ENCODE results near the gene ANTXRL.
"Not testable (repeated sequence)": the region's sequence is repeated elsewhere in the genome, so short reads cannot be mapped to it uniquely, and the experiment has no call there.

The ANTXRL gene

DNA sequence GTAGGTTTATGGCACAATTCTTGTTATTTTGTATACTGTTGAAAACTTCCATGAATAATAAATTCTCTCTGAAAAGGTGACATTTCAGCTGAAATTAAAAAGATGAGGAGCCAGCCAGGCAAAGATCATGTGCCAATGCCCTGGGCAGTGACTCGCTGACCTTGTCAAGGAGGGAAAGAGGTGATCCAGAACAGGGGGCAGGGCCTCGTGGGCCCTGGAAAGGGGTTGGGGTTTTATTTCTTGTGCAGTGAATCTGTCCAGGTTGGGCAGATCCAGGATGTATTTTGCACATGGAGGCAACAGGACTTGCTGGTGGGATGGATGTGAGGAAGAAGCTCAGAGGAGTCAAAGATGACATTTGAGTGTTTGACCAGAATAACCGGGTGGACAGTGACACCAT, 31.6 kb upstream of the ANTXRL start:
- not testable (repeated sequence) for DNase-seq

DNA sequence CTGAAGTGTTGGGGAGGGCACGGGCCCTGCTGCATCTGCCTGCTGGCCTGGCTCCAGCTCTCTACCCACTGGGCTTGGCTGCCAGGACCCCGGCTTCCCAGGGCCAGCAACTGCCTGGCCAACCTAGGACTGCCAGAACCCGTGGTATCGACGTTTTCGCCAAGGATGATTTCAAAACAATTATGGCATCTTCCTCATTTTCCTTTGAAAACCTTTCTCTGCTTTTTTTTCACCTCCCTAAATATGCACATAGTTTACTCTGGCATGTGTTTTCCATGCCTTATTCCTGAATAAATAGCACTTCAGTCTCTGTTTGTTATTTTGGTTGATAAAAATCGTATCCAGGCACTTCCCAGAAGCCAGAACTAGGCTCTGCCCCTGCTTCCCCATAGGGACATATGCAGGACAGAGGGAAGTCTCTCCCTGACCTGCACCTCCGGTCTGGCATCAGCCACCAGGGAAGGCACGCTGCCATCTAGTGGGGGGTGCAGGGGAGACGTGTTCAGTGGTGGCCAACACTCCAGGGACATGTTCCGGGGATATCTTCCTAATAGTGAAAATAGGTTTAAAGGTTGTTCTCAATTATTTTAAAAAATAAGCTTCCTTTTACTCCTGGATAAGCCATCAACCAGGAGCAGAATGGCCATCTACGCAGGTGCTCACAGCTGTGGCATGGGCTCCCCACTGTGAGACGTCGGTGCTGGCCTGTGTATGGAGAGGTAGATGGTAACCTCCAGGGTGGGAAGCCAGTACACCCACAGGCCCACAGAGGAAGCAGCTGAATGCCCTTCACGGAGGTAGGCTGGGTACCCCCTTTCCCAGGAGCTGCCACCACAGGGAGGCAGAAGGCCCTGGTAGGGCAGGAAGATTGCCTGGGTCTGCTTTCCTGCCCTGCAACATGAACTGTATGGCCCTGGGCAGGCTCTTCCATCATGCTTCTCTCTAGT, 30.7 kb upstream of the ANTXRL start:
- DNase-seq: peak; percentile 27 to 36

DNA sequence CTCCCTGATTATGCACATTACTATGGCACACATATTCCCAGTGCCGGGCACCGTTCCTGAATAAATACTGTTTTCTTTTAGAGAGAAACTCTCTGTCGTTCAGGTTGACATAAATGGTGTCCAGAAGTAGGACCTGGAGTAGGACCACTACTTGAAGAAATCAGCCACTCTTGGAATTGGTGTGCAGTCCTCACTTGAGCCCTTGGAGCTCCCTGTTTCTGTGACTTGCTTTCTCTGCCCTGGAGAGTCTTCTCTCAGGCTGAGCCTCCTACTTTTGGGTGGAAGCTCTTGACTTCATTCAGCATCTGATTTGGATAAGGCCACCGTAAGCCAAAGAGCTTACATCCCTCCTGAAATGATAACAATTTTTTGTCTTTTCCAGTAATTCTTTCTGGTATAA, 29.7 kb upstream of the ANTXRL start:
- no peak for DNase-seq

DNA sequence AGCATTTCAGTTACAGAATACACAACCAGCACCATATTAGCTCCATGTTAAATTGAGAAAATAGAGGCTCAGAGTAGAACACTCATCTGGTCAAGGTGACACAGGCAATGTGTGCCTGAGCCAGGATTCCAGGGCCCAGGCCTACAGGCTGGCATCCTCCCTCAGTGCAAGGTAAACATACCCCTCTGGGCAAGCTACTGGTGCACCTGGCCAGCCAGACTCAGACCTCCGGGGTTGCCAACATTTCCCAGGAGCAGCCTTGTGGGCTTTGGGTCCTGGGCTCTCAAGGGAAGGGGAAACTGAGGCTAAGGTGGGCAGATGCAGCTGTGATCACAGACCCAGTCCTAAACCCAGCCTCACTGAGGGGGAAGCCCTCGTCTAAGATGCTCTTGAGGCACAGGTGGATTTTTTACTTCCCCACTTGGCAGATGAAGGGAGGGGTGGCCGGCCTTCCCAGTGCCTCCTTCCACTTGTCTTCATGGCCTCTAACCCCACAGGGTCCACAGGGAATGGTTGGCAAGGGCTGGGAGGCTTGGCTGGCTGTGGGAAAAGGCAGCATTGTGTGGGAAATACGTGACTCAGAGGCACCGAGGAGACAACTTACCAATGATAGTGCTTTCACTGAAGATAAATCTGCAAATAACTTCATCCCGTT, 23.8 kb upstream of the ANTXRL start:
- DNase-seq: not testable (repeated sequence)

DNA sequence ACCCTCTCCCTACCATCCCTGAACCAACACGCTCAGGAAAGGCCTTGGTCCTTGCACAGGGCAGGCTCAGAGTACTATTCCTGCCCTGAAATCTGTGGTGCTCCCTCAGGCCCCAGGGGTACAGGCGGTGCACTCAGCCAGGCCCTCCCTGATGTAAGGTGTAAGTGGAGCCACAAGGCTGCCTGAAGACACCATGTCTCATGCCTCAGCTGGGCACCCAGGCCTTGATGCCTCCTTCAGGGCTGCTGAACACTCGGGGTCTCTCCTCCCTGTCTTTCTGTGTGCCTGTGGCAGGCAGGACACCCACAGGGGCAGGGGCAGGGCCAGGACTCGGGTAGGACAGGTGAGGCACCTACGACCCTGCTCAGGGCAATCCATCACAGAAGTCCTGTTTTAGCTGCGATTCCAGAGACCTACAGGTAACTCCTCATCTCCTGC, 22.9 kb upstream of the ANTXRL start:
- no peak for DNase-seq

DNA sequence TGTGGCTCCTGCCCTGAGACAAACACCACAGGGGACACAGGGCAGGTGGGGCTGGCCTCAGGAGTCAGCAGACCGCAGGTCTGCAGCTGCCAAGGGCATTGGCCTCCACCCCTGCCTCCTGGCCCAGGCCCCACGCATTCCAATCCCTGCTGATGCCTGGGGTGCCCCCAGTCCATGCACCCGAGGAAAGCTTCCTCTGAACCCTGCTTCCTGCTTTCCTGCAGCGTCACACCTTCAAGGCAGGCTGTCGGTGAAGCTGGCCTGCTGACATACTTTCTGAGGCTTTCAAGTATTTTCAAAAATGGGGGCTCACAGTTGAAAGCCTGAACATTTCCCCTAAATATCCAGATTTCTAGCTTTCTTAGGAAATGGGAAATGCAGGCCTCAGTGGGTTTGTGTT, 22.5 kb upstream of the ANTXRL start:
- DNase-seq: no peak

DNA sequence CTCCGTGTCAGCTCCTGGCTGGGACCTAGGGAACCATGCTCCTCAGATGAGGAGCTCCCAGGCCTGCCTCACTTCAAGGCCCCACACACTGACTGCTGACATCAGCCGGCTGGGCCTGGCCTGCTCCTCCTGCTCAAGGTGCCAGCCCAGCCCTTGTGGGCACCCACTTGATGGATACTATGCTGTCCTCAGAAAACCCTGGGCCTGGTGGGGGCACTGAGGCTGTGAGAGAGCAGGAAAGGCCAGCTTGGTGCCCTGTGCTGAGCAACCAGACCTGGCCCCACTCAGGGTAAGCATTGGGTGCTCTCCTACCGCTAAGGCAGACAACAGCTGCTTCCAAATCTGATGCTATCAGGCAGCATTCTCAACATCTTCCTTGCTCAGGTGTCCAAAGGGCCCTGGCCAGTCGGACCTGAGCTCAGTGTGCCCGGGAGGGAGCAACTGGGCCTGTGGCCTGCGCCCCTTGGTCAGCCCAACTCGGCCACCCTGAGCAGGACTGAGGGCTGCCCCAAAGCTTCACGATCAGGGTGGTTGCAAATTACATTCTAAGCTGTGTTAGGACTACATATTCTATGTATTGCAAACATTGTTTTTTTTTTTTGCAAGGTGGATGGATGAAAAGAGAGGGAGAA, 21.9 kb upstream of the ANTXRL start:
- no peak for DNase-seq

DNA sequence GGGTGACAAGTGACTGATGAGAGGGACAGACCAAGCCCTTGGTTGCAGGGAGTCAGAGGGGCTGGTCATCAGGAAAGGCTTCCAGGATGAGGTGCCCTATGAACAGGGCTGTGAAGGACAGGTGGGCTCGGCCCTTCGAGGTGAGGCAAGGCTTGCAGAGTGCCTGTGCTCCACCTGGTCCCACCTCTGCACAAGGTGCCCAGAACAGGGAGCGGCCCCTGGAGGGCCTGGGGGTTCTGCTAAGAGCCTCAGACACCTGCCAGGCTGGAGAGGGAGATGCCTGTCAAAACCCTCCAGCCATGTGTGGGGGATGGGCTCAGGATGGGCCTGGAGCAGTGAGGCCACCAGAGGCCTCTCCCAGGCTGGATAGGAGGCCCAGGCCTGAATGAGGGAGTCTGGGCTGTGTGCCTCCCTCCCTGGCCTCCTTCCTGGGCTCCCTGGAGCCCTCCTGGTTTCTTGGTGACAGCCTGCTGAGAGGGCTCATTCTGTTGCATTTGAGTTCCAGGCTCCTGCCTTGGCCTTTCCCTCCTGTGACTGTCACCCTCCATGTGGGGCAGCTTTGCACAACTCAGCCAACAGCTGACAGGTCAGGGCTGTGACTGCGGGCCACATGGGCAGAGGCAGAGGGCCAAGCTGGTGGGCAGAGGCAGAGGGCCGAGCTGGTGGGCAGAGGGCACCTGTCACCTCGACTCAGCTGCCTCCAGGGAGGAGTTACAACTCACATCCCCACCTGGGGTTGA, 21.1 kb upstream of the ANTXRL start:
- DNase-seq: not testable (repeated sequence)

DNA sequence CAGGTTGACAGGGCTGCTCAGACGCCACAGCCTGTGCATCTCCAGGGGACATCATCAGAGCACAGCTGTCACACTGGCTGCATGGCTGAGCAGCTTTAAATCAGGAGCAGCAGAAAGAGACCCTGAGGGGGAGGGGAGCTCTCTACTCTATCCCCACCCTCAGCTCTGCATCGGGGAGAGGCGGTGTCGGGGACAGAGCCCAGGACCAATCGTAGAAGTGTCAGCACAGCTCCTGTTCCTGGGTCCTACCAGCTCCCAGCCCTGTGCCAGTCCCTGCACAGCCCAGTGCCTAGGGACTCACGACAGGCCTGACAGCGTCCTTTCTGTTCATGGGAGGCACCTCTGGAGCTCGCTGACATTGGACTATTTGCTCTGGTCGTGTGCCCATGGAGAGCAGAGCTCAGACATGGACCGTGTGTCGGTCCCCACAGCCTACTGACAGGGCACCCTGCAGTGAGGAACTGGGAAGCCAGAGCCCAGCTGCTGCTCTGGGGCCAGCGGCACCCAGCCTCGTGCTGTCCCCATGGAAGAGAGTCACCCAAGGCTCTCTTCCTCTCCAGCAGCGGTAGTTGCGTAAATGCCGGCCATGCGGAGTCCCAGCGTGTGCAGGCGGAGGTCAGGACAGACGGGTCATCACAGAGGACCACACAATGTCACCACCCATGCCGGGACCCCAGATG, 20.4 kb upstream of the ANTXRL start:
- DNase-seq: no peak

DNA sequence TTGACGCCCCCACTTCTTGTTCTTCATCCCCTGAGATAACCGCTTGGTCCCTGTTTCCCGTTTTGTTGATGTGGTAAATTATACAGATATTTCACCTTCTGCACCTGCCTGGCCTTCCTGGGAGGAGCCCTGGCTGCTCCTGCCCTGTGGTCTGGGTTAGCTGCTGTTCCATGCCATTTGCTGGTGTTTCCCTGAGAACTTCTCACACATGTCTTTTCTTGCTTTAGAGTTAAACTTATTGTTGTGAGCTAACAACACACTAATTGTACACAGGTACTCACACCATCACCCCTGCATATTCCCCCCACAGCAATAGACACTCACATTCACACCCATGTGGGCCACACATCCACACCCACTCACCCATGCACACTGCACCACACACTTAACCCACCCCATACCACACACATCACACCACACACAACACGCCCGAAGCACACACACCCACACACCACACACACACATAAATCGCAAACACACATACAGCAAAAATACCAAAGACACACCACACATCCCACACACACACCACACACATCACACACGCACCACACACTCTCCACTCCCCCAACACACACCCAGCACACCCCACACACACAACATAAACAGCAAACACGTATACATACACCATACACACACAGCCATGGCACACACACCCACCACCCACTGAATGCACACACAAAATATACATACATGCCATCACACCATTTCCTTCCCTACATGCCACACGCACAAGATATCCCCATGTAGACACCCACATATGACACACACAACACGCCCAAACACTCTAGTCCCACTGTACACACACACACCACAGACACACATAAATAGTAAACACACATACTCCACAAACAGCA, 19.4 kb upstream of the ANTXRL start:
- DNase-seq: no peak

DNA sequence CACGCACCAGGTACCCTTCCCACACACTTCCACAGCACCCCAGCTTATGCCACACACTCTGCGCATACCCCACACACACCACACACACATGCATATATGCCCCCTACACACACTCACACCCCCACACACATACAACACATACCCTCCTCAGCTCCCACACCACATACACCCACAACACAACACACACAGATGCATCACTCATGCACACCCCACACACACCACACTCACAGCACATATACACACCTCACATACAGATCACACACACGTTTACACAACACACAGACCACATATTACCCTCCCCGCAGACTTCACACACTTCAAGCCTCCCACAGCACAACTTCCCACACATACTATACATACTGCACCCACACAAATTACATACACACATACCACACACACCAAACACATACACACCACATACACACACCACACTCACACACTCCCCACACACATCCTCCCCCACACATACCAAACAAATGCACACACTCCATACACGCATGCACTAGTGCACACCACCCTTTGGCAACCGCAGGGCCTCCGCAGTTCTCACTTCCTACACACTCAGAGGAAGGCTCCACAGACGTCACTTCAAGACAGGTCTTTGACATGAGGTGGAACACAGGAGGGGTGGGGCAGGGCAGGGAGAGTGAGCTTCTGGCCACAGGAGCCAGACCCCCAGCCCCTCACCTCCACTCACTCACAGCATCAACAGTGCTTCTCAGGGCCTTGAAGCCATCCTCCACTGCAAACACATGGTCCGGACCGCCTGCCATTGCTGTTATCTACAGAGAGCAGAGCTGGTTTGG, 18.5 kb upstream of the ANTXRL start:
- DNase-seq: no peak

DNA sequence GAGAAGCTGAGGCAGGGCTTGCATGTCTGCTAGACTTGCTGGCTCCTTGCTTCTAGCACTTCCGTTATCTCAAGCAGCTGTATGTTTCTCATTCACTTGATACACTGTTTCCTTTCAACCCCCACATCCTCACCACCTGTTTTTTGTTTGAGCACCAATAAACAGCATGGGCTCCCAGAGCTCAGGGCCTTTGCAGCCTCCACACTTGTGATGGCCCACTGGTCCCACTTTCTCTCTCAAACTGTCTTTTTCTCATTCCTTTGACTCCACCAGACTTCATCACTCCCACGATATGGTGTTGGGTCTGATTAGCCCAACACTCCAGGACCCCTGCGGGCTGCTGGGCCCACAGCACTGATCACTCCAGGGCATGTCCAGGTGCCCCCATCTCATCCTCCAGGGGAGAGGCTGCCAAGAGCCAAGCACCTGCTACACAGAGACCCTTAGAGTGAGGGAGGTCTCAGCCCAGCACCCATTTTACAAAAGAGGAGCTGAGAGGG, 17.2 kb upstream of the ANTXRL start:
- DNase-seq: not testable (repeated sequence)

DNA sequence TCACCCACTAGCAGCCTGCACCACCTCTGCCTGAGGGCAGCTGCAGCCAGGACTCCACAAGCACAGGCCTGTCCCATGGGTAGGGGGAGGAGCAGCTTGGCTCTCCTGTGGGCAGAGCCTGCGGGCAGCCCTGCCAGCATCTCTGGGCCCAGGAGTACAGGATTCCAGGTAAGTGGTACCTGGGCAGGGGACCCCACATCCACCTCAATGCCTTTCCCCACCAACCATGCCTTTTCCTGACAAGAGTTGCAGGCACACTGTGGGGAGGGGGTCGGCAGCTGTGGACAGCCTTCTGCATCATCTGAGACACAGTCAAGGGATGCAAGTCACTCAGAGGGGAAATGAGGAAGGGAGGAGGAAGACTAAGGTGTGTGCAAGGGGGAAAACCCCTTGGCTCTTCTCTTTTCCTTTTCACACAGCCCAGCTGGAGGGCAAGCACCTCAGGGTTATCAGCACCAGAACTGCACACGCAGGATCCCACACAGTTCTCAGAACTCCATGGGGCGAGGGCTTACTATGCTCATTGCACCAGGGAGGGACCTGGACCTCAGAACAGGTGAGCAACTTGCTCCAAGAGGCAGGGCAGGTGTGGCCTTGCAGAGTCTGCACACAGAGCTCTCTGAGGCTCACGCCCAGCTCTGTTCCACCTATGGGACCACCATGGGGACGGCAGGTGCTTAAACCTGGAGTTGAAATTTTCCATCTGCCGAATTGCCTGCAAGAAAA, 16.5 kb upstream of the ANTXRL start:
- DNase-seq: no peak

DNA sequence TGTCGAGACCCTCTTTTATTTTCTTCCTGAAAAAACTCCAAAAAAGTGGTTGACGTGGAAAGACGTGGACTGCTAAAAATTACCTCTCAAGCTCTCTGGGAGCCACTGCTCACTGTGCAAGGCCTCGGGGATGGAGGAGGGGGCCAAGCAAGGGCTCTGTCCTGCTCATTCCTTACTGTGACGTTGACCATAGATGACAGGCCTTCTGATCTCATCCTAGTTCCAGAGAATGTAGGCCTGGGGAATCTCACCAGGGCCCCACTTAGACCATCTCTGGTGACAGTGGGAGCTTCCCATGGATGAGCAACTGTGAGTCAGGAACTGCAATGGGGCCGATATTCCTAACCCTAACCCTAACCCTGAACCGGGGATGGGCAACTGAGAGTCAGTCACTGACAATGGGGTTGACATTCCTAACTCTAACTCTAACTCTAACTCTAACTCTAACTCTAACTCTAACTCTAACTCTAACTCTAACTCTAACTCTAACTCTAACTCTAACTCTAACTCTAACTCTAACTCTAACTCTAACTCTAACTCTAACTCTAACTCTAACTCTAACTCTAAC, 15.8 kb upstream of the ANTXRL start:
- not testable (repeated sequence) for DNase-seq

DNA sequence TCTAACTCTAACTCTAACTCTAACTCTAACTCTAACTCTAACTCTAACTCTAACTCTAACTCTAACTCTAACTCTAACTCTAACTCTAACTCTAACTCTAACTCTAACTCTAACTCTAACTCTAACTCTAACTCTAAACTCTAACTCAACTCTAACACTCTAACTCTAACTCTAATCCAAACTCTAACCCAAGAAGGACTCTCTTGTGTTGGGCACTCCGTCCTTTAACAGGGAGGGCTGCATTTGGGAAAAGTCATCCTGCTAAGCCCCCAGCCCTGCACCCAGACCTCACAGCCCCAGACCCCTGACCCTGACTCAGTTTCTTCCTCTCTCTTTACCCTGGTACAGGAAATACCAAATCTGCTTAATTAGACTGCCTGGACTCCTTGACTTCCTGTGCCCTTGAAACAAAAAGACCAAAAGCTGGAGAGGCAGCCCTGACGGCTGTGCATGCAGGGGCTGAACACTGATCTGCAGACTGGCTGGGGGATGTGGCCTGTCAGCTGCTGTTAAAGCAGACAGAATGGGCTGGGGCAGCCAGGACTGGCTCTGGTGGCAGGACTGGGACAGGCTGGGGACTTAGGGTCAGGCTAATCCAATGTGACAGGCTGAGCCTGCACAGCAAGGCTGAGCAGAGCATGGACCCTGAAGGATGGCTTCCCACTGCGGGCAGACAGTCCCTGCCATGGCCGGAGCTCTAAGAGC, 14.8 kb upstream of the ANTXRL start:
- DNase-seq: not testable (repeated sequence)

DNA sequence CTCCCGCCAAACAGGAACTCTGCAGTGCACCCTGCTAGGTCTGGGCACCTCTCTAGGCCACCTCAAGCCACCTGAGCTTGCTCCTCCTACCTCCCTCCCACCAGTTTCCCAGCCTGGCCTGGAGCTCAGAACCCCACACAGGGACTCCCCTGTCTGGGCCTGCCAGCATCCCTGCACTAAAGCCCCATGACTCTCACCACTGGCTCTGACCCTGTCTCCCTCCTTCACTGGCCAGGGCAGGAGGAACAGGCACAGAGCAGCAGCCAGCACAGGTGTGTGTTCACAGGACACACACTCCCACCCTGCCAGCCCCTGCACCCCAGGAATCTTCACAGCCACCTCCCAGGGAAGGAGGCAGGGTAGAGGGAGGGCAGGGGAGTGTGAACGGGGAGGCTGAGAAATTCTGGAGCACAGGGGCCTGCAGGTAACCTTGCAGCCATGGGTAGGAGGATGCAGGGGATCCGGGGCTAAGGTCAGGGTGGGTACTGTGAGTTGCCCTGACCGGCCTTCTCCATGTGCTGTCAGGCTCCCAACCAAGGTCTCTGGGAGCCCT, 13.9 kb upstream of the ANTXRL start:
- DNase-seq: no peak

DNA sequence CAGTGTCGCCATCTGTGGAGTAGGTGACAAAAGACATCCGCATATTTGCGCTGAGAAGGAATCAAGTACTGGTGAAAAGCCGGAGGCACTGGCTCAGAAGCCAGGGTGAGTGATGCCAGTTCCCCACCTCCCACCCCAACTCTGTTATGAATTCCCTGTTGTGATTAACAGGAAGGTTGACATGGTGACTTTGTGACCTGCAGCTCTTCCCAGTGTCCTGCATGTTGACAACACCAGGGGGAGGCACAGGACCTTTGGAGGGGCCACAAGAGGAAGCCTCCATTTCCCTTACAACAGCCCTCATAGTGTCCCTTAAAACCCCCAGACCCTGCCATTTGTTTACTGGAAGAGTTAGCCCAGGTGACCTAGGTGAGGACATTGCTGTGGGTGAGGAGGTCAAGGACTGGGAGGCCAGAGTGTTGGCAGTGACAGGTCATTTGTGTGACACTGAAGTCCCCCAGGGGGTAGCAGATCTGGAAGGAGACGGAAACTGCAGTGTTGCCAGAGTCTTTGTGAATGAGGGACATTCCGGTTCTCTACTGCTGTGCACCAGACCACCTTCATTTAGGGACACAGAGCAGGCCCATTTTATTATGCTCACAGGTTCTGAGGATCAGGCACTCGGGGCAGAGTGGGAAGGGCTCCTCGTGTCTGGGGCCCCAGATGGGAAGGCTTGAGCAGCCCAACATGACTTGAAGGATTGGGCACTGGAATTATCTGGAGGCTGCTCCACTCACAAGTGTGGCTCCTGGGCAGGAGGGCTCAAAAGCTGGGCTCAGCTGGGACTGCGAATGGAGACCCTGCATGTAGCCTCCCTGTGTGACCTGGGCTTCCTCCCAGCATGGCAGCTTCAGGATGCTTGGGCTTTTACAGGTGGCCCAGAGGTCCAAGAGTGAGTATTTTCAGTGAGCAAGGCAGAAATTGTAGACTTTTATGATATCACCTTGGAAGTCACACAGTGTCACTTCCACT, 13.0 kb upstream of the ANTXRL start:
- no peak for DNase-seq
